ENCODE results near the gene PLCD1. TPM values are rescaled to one million over a fixed set of nuclear protein-coding genes. Genes with fewer than 3 reads are reported as not detected.

Gene PLCD1
- total RNA-seq, 6 experiments from 2014 or later: 11.1 to 22.4 (median 17.6) TPM

DNA sequence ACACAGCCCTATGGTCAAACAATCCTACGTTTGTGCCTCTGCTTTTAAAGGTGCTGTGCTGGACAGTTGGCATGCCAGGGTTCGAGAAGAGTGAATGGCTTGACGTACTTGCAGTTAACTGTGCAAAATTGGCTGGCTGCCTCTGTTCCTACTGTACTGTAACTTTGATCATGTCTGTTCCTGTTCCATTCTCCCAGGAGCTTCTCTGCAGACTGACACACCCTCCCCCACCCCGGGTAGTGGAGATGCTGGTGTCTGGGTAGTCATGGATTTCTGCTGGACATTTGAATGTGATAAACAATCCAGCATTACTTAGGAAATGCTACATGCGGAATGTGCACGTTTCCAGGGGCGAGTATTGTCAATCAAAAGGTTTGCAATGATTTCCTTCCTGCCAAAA, 45.4 kb downstream of the PLCD1 start:
- no peak overlapping the region for H3K4me3 Mint-ChIP-seq
- H3K27me3 Mint-ChIP-seq (ENCODE audit: insufficient read depth): peaks cover 4% of the 10 kb centered on the region
- no peaks in the 10 kb centered on the region for H3K9me3 Mint-ChIP-seq
- TF ChIP-seq, protein P1, sequence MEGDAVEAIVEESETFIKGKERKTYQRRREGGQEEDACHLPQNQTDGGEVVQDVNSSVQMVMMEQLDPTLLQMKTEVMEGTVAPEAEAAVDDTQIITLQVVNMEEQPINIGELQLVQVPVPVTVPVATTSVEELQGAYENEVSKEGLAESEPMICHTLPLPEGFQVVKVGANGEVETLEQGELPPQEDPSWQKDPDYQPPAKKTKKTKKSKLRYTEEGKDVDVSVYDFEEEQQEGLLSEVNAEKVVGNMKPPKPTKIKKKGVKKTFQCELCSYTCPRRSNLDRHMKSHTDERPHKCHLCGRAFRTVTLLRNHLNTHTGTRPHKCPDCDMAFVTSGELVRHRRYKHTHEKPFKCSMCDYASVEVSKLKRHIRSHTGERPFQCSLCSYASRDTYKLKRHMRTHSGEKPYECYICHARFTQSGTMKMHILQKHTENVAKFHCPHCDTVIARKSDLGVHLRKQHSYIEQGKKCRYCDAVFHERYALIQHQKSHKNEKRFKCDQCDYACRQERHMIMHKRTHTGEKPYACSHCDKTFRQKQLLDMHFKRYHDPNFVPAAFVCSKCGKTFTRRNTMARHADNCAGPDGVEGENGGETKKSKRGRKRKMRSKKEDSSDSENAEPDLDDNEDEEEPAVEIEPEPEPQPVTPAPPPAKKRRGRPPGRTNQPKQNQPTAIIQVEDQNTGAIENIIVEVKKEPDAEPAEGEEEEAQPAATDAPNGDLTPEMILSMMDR (IDR thresholded peaks at IDR 0.05): no peak
- no peak overlapping the region for H3K27ac Mint-ChIP-seq
- no peak for DNase-seq
- no peaks in the 10 kb centered on the region for H3K36me3 Mint-ChIP-seq (ENCODE audit: low read depth)
- H3K4me1 Mint-ChIP-seq (ENCODE audit: low read depth): no peaks in the 10 kb centered on the region

DNA sequence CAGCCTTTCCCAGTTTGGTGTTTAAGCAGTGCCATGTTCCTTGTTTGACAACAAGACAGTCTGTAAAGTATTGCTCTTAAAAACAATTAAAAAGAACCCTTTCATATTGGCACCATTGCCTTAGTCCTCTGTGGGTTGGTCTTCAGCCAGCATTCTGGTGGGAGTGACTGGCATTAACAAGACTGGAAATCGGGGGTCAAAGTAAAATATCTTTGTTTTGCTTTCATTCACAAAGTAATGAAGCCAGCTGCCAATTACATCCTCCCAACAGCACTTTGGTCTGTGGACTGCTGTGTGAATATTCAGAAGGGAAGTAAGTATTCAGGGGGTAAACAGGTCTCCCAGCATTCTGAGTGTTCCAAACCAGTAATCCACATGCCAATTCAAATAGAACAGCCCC, 47.1 kb downstream of the PLCD1 start:
- Mint-ChIP-seq H3K4me1 (ENCODE audit: low read depth) (no peaks in the 10 kb centered on the region), H3K4me3 (no peak overlapping the region), H3K27me3 (ENCODE audit: insufficient read depth) (peaks cover 4% of the 10 kb centered on the region), H3K27ac (no peak overlapping the region), H3K36me3 (ENCODE audit: low read depth) (no peaks in the 10 kb centered on the region), H3K9me3 (no peaks in the 10 kb centered on the region)
- TF ChIP-seq, protein P1 (IDR thresholded peaks at IDR 0.05): no peak
- DNase-seq: no peak

DNA sequence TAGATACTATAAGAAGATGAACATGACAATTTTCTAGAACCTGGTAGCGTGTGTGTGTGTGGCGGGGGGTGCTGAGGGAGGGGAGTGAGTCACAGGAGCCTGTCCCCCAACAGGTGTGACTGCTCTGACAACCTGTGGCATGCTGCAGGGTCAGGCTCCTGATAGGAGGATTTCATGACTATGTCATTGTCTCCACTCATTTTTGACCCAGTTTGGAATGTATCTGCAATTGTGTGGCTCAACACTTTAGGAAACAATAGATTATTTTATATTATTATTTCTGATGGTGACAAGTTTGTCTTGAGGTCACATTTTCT, 48.1 kb downstream of the PLCD1 start:
- Mint-ChIP-seq H3K4me3 (no peak overlapping the region), H3K27ac (no peak overlapping the region), H3K9me3 (no peaks in the 10 kb centered on the region), H3K36me3 (ENCODE audit: low read depth) (no peaks in the 10 kb centered on the region), H3K4me1 (ENCODE audit: low read depth) (no peaks in the 10 kb centered on the region), H3K27me3 (ENCODE audit: insufficient read depth) (peaks cover 4% of the 10 kb centered on the region)
- TF ChIP-seq, protein P1 (IDR thresholded peaks at IDR 0.05): no peak
- no peak for DNase-seq

DNA sequence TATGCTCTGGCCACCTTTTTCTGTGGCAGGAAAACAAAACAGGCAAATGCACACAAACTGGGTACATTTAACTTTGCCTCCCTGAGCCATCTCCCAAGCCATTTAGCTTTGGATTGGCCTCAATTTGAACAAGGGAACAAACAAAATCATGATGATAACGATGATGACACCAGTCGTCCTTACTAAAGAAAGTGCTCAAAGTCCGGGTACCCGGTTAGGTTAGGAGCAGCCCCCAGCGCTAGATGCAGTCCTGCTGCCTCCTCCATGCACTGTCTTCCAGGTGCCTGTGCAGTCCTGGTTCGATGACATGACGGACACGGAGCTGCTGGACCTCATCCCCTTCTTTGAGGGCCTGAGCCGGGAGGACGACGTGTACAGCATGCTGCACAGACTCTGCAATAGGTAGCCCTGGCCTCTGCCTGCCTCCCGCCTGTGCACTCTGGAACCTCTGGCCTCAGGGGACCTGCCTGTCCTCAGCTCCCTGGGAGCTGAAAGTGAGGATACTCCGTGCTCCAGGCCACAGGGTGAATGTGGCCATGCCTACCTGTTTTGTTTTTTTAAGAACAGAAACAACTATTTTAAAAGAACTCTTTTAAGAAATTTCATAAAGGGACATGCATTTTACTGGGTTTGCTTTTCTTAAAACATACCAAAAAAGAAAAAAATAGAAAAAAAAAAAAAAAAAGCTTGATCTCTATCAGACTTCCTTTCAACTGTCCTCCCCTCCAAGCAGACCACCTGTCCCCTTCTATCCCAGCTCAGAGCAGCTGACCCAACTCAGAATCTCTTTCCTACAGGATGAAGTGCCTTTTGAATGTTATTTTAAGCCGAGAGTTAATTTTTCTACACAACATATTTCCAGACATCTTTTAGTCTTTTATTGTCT, 48.7 kb downstream of the PLCD1 start:
- no peak for DNase-seq
- Mint-ChIP-seq H3K4me3 (no peak overlapping the region), H3K27ac (no peak overlapping the region), H3K36me3 (ENCODE audit: low read depth) (no peaks in the 10 kb centered on the region), H3K9me3 (no peaks in the 10 kb centered on the region), H3K4me1 (ENCODE audit: low read depth) (no peaks in the 10 kb centered on the region), H3K27me3 (ENCODE audit: insufficient read depth) (no peaks in the 10 kb centered on the region)
- TF ChIP-seq, protein P1 (IDR thresholded peaks at IDR 0.05): no peak

DNA sequence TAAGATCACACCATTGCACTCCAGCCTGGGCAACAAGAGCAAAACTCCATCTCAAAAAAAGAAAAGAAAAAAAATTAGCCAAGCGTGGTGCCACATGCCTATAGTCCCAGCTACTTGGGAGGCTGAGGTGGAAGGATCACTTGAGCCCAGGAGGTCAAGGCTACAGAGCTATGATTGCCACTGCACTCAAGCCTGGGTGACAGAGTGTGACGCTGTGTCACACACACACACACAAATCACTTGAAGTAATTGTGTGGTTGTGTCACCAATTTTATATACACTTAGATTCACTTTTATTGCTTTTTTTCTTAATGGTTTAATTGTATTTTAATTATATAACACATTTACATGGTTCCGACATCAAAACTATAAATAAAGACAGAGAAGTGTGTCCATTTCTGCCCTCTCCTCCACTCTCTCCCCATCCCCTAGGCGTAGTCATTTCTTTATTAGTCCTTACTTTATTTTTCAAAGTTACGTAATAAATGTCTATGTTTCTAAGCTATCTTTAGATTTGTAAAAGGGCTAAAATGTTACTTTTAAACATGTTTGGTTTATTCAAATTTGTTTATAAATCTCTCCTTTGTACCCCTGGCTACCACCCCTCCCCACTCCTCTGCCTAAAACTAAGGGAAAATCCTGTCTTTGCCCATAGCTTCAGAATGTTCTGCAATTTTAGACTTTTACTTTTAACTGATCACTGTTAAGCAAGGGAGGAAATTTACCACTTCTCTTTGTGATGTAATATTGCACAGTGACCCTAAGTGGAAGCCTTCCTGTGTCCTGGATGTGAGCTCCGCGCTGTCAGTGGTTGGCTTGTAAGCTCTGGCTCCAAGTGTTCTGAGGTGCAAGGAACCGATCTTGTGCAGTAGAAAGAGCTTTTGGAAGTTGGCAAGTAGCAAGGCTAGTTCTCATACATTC, 49.6 kb downstream of the PLCD1 start:
- Mint-ChIP-seq H3K4me1 (ENCODE audit: low read depth) (peaks cover 2% of the 10 kb centered on the region; the same call in 1 of the 2 replicates), H3K36me3 (ENCODE audit: low read depth) (peaks cover 1% of the 10 kb centered on the region; the same call in 1 of the 2 replicates), H3K27me3 (ENCODE audit: insufficient read depth) (no peaks in the 10 kb centered on the region), H3K9me3 (no peaks in the 10 kb centered on the region), H3K27ac (no peak overlapping the region), H3K4me3 (no peak overlapping the region)
- TF ChIP-seq, protein P1 (IDR thresholded peaks at IDR 0.05): no peak
- no peak for DNase-seq

Data from HFFc6 (cell line).